ENCODE data around the gene BCL2L11.

The BCL2L11 gene

DNA sequence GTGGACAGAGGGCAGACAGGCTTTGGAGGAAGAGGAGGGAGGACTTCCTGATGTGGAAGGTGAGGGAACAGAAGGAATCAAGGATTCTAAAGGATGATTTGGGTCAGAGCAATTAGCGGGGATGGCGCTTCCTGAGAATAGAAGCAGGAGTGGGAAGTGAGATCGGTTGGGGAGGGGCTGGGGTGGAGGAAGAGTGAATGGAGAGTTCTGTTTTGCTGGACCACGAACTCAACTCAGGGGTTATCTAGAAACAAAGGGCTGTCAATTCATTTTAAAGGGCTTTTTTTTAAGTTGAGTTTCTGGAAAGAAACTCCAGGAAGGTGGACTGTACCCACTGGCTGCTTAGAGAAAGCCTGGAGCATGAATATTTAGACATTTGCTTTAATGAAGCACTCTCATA lies 54.9 kb downstream of the BCL2L11 start:
- Mint-ChIP-seq H3K4me1 (peaks cover 10 to 18% of the 10 kb centered on the region in 2 donors), H3K27me3 (peaks cover 21 to 44% of the 10 kb centered on the region in 2 donors), H3K9me3 (no peaks in the 10 kb centered on the region), H3K27ac (no peak overlapping the region), H3K36me3 (no peaks in the 10 kb centered on the region), H3K4me3 (no peak overlapping the region)
- DNase-seq, result no peak
- no peak for ATAC-seq (replicated peaks)

DNA sequence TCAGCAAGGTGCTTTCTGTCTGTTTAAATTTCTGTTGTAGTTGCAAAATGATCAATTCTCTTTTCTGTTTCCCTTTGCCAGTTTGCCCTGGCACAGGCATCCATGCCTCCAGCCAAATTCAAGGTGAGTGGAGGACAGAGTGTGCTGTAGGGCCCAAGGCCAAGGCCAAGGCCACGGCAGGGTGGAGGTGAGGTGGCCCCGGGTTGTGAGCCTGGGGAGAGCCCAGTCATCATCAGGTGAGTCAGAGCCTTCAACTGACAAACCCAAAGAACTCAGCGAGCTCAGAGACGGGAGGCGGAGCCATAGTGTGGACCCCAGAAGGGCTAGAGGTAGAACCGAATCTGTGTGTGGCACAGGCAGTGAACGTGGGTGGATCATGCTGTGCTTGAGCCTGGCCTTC lies 55.7 kb downstream of the BCL2L11 start:
- Mint-ChIP-seq H3K36me3 (no peaks in the 10 kb centered on the region), H3K4me3 (no peak overlapping the region), H3K9me3 (no peaks in the 10 kb centered on the region), H3K27me3 (peaks cover 21 to 40% of the 10 kb centered on the region in 2 donors), H3K4me1 (peaks cover 10 to 14% of the 10 kb centered on the region in 2 donors), H3K27ac (no peak overlapping the region)
- ATAC-seq (replicated peaks) (no peak), DNase-seq (no peak)

DNA sequence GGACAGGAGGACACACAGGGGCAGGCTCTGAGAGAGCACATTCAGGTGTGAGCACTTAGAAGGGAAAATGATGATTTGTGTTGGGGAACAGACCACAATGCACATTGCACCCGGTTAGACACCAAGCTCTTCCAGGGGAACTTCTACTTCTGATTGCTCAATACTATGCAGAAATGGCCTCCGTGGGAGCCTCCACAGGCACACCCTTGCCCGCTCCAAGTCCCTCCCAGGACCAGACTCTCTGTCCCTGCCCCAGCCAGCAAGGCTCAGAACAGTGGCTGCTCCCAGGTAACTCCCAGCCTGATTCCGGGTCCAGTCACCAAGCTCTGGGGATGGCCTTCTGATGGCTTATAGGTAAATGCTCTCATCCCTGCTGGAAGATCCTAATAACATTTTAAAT lies 56.2 kb downstream of the BCL2L11 start:
- Mint-ChIP-seq H3K36me3 (no peaks in the 10 kb centered on the region), H3K4me1 (peaks cover 8 to 13% of the 10 kb centered on the region in 2 donors), H3K27ac (no peak overlapping the region), H3K27me3 (peaks cover 21 to 38% of the 10 kb centered on the region in 2 donors), H3K4me3 (no peak overlapping the region), H3K9me3 (no peaks in the 10 kb centered on the region)
- ATAC-seq (replicated peaks) (no peak), DNase-seq (no peak)

DNA sequence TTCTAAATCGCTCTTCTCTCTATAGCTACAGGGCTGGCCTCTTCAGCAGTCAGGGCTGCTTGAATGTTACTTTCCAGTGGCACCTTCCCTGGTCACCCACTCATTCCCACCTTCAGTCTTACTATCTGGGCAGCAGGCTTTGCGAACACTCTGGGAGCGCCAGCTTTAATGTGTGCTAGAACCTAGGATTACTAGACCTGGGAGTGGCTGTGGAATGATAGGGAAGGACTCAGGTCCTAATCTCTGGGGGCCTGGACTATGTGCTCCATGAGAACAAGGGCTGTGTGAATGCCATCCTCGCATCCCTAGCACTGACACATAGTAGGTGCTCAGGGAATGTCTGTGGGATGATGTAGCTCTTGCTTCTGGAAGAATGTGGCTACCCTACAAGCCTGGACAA lies 57.6 kb downstream of the BCL2L11 start:
- H3K4me1 Mint-ChIP-seq, result peaks cover 8 to 13% of the 10 kb centered on the region in 2 donors
- no peaks in the 10 kb centered on the region for H3K9me3 Mint-ChIP-seq
- H3K27me3 Mint-ChIP-seq, result peaks cover 21 to 38% of the 10 kb centered on the region in 2 donors
- peak overlapping the region; percentile 53 for H3K27ac Mint-ChIP-seq
- H3K36me3 Mint-ChIP-seq, result no peaks in the 10 kb centered on the region
- DNase-seq (no peak), ATAC-seq (replicated peaks) (no peak)
- no peak overlapping the region for H3K4me3 Mint-ChIP-seq

DNA sequence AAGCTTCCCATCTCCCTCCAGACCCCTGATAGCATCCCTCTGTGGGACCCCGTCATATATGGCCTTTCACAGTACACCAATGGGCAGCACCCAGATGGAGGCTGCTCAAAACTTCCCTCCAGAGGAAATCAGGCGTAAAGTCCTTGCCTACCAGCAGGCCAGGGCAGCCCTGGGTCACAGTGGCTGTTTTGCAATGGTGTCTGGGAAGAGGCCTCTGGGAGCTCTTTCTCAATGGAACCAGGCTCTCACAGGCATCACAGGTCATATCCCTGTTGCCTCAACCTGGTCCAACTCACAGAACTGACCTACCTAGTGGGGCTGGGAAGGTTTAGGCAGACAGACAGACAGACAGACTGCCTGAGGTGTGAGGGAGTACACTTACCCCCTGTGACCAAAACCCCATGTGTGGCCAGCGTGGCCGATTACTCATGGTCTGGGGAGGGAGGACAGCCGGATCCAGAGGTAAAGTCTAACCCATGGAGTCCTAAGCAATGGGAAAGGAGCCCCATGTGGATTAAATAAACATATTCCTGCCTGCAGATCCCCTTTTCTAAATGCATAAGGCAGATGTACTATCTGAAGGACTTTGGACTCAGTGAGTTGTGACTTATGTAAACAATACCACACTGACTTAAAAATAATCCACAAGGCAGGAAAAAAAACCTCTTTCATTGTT lies 58.2 kb downstream of the BCL2L11 start:
- DNase-seq (no peak), ATAC-seq (replicated peaks) (no peak)
- H3K4me3 Mint-ChIP-seq, result no peak overlapping the region
- H3K27me3 Mint-ChIP-seq, result peaks cover 21 to 32% of the 10 kb centered on the region in 2 donors
- H3K4me1 Mint-ChIP-seq, result peaks cover 8 to 13% of the 10 kb centered on the region in 2 donors
- H3K27ac Mint-ChIP-seq, result no peak overlapping the region
- H3K9me3 Mint-ChIP-seq, result no peaks in the 10 kb centered on the region
- no peaks in the 10 kb centered on the region for H3K36me3 Mint-ChIP-seq

DNA sequence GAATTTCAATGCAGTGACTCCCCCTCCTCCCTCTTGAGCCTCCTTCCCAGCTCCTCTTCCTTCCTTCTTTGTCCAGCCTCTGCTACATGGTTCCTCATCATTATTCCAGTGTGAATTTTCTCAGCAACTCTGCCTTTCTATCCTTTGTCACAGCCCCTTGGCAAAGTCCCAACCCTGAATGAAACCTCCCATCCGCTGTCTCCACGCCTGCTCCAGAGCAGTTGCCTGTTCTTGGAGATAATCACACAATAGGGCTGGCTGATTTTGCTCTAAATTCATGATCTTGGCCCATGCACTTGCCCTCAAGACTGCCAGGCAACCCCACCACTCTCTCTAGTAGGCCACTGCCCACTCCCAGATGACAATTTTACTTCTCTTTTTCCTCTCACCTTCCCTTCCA lies 61.4 kb downstream of the BCL2L11 start:
- Mint-ChIP-seq H3K4me3 (no peak overlapping the region), H3K36me3 (no peaks in the 10 kb centered on the region), H3K27me3 (peaks cover 3 to 7% of the 10 kb centered on the region in 2 donors), H3K4me1 (peaks cover 7 to 9% of the 10 kb centered on the region in 2 donors), H3K27ac (no peak overlapping the region), H3K9me3 (no peaks in the 10 kb centered on the region)
- no peak for DNase-seq
- ATAC-seq (replicated peaks), result no peak

DNA sequence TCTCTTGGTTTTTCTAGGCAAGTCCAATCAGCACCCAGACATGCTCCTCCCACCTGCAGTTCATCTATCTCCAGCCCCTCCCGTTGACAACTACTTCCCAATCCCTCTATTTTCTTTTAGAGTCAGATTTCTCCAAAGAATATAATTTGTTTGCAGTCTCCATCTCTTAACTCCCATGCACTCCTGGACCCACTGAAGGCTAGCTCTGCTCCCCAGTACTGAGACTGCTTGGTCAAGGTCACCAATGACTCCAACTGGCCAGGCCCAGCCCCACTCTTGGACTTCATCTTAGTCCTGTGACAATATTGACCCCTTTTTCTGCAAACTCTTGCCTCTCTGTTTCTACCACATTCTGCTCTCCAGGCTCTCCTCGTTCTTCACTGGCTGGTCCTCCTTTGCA lies 62.0 kb downstream of the BCL2L11 start:
- Mint-ChIP-seq H3K9me3 (no peaks in the 10 kb centered on the region), H3K27ac (no peak overlapping the region), H3K27me3 (peaks cover 5 to 7% of the 10 kb centered on the region in 2 donors), H3K4me3 (no peak overlapping the region), H3K36me3 (no peaks in the 10 kb centered on the region), H3K4me1 (peaks cover 7 to 9% of the 10 kb centered on the region in 2 donors)
- DNase-seq (no peak), ATAC-seq (replicated peaks) (no peak)

DNA sequence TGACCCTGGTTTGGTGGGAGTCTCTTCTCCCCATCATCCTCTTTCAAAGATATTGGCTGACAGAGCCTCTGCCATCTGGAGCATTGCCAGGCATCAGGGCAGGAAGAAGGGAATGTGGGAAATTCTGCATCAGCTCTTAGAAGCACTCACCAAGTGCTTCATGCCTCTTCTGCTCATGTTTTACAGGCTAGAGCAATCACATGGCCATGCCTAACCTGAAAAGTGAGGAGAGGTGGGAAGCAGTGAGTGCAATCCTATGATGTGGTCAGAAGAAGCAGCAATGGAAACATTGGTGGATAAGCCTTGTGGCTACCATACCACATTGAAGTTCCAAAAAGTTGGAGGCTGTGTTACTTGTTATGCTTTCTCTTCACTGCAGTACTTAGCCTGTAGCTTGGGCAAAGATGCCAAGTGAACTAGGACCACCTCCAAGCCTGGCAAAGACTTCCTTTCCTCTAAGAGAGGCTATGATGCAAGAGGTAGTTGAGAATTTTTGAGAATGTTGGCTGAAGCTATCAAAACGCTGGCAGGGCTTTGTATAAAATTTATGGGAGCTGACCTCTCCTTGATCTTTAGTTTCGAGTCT lies 64.1 kb downstream of the BCL2L11 start:
- H3K36me3 Mint-ChIP-seq, result no peaks in the 10 kb centered on the region
- no peak overlapping the region for H3K27ac Mint-ChIP-seq
- H3K9me3 Mint-ChIP-seq, result no peaks in the 10 kb centered on the region
- DNase-seq (no peak), ATAC-seq (replicated peaks) (no peak)
- H3K4me1 Mint-ChIP-seq, result peaks cover 7 to 9% of the 10 kb centered on the region in 2 donors
- peaks cover 0 to 4% of the 10 kb centered on the region in 2 donors for H3K27me3 Mint-ChIP-seq
- H3K4me3 Mint-ChIP-seq, result no peak overlapping the region

DNA sequence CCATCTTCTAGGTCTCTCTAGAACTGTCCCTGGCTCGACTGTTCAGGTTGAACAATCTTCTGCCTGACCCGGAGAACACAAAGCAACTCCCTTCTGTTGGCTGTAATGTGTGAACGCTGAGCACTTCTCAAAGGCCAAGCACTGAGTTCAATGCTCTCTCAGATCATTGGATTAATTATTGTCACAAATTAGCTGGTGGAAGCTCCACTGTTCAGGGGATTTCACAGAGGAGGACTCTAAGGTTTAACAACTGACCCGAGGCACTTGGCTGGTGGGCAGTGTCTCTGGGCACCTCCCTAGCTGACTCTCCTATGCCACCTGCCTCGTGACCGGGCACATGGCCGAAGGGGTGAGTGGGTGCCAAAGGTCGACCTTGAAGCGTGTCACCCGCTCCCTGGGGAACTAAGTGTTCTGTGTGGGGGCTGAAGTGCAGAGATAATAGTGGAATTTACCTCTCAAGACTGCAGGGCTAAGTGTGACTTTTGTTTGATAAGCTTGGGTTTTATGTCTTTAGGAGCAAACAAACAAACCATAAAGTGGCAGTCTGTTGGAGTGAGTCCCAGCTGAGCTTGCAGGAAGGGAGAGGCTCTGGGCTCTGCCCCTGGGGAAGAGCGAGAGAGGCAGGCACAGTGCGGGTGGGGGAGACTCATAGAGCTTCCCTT lies 64.8 kb downstream of the BCL2L11 start:
- H3K9me3 Mint-ChIP-seq, result no peaks in the 10 kb centered on the region
- H3K36me3 Mint-ChIP-seq, result no peaks in the 10 kb centered on the region
- ATAC-seq (replicated peaks), result peak; percentile 67 to 69
- H3K27ac Mint-ChIP-seq, result peak overlapping the region; percentile 57
- peak overlapping the region in 1 of 2 donors; percentile 23 for H3K4me3 Mint-ChIP-seq
- H3K4me1 Mint-ChIP-seq, result peaks cover 7 to 9% of the 10 kb centered on the region in 2 donors
- peaks cover 0 to 4% of the 10 kb centered on the region in 2 donors for H3K27me3 Mint-ChIP-seq
- DNase-seq, result no peak

DNA sequence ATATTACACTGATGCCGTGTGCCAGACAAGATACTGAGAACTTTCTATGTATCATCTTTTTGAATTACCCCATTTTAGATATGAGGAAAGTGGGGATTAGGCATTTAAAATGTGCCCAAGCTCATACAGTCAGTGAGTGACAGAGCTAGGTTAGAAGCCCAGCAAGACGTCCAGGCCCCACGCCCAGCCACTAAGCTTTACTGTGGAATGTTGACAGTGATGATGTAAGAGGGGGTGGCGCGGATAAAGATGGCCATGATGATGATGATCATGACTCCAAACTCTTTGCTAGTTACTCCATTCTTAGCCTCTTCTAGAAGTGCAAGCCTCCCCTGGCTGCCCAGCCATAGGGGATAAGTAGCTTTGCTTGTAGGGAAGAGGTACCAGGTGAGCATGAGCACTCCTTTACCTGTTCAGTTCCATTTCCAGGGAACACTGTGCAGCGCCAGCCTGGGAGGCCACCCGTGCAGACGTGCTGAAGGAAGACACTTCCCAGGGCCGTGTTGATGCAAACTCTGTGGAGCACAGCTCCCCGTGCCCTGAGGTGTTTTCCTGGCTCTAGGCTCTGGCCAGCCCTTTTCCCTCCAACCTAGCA lies 65.5 kb downstream of the BCL2L11 start:
- Mint-ChIP-seq H3K36me3 (no peaks in the 10 kb centered on the region), H3K9me3 (no peaks in the 10 kb centered on the region), H3K4me3 (no peak overlapping the region), H3K27ac (no peak overlapping the region), H3K27me3 (peaks cover 0 to 4% of the 10 kb centered on the region in 2 donors), H3K4me1 (peaks cover 7 to 9% of the 10 kb centered on the region in 2 donors)
- ATAC-seq (replicated peaks) (no peak), DNase-seq (no peak)

DNA sequence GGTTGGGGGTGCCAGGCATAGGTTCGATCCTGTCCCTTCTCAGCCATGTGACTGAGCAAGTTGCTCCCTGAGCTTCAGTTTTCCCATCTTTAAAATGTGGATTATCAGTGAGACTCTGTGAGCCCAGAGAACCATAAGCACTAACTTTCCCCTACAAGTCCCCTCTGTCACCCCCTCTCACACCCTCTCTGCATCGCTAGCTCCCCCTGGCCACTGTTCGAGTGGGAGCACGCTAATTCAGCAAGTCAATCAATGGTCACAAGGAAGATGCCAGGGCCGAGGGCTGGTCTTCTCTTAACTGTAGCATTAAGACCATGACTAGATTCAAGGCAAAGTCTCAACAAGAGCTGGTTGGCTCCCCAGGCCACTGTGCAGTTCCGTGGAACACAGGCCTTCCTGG lies 66.2 kb downstream of the BCL2L11 start:
- no peak for DNase-seq
- no peaks in the 10 kb centered on the region for H3K9me3 Mint-ChIP-seq
- H3K27ac Mint-ChIP-seq, result no peak overlapping the region
- H3K36me3 Mint-ChIP-seq, result no peaks in the 10 kb centered on the region
- H3K4me3 Mint-ChIP-seq, result no peak overlapping the region
- H3K4me1 Mint-ChIP-seq, result peaks cover 7 to 9% of the 10 kb centered on the region in 2 donors
- no peak for ATAC-seq (replicated peaks)
- peaks cover 0 to 4% of the 10 kb centered on the region in 2 donors for H3K27me3 Mint-ChIP-seq

DNA sequence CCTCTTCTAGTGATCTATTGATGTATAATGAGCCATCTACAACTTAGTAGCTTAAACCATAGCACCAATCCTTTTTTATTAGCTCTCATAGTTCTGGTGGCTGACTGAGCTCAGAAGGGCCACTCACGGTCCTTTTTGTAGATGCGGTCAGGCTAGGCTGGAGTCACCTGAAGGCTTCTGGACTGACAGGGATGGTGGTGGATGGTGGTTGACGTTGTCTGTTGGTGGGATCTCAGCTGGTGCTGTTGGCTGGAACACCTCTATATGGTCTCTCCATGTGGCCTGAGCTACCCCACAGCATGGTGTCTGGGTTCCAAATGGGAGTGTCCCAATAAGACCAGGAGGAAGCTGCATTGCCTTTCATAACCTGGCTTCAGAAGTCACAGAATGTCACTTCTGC lies 68.0 kb downstream of the BCL2L11 start:
- Mint-ChIP-seq H3K27ac (no peak overlapping the region), H3K36me3 (no peaks in the 10 kb centered on the region), H3K4me1 (peaks cover 7 to 9% of the 10 kb centered on the region in 2 donors), H3K27me3 (peaks cover 0 to 4% of the 10 kb centered on the region in 2 donors), H3K4me3 (no peak overlapping the region), H3K9me3 (no peaks in the 10 kb centered on the region)
- ATAC-seq (replicated peaks) (no peak), DNase-seq (no peak)

DNA sequence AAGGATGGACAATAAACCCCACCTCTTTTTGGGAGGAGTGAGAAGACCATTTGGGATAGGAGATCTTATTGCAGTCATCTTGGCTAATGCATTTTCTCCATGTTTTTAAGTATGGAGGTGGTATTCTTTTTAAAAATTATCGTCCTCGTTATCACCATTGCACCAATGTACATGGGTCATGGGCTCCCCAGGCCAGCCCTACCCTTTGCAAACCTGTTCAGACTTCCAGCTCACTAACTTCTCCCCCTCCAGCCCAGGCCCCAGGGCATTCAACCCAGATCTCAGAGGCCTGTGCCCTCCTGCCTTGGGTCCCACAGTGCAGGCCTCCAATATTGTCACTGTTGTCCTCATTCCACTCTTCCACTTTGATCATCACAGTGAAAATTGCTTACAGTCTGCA lies 68.4 kb downstream of the BCL2L11 start:
- Mint-ChIP-seq H3K4me3 (no peak overlapping the region), H3K27me3 (peaks cover 0 to 4% of the 10 kb centered on the region in 2 donors), H3K9me3 (no peaks in the 10 kb centered on the region), H3K27ac (no peak overlapping the region), H3K4me1 (peaks cover 7 to 9% of the 10 kb centered on the region in 2 donors), H3K36me3 (no peaks in the 10 kb centered on the region)
- ATAC-seq (replicated peaks) (no peak), DNase-seq (no peak)

DNA sequence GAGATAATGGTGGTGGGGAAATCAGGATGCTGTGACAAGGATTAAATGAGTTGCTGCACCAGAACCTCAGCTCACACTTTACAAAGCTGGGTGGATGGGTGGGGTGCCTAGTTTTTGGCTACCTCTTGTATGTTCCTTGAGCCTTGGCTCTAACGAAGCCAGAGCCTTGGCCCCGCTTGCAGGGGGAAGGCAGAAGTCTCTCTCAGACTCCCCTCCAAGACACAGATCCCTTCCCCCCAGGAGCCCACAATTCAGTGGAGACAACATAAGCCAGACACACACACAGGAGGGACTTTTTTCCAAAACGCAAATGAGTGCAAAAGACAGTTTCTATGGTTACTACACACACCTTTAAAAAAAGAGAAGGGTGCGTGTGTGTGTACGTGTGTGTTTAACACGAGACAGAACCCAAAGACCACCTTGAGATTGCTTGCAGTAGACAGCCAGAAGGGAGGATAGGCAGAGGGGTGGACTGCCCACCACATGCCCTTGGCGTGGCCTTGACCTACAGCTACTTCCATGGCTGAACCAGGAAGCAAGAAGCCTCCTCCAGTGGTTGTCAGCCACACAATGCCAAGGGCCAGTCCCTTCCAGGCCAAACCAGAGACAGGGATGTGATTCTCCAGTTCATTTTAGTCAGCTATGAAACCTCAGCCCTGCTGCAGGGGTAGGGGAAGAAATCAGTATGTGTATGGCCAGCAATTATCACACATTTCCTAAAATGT lies 70.3 kb downstream of the BCL2L11 start:
- no peaks in the 10 kb centered on the region for H3K9me3 Mint-ChIP-seq
- H3K4me1 Mint-ChIP-seq, result peaks cover under 1 to 3% of the 10 kb centered on the region in 2 donors
- peaks cover 0 to 4% of the 10 kb centered on the region in 2 donors for H3K27me3 Mint-ChIP-seq
- ATAC-seq (replicated peaks) (no peak), DNase-seq (no peak)
- no peak overlapping the region for H3K4me3 Mint-ChIP-seq
- H3K27ac Mint-ChIP-seq, result no peak overlapping the region
- H3K36me3 Mint-ChIP-seq, result no peaks in the 10 kb centered on the region

Data from stimulated activated naive B cell treated with anti-CD40 and anti-IgM and Interleukin-4, amounts not matched to agents 10 μg/mL and 1 μg/mL and 100 μg/mL, for 72 hours (primary cell).